Measurements from ENCODE around the gene CCL13. TPM values are rescaled to one million over a fixed set of nuclear protein-coding genes. Genes with fewer than 3 reads are reported as not detected.

Gene CCL13
- polyA plus RNA-seq, 1 of the 3 experiments (the other 2 are of a cell fraction): not detected

DNA sequence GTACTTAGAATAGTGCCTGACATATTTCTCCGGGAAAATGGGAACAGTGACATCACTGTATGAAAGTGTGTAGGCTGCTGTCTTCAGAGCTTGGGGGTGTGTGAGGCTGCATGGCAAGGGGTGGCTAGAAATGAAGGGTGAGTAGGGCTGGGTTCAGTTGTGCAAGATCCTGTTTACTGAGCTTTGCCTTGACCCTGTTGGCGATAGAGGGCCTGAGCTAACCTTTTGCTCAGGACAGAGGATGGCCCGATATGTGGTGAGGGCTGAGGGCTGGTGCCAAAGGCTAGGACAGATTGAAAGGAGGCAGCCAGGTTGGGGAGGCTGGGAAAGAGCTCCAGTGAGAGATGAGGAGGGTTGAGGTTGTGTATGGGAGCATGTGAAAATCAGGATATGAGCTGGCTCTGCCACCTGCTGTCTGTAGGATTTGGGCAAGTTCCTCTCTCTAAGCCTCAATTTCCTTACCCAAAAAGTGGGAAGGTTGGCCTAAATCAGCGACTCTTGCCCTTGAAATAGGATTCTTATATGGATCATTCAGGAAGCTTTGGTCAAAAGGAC lies 12.7 kb downstream of the CCL13 start:
- H3K36me3 ChIP-seq (replicated peaks in 1 of 2; ENCODE audit: control insufficient read depth in 1 of 2, insufficient read depth in 2 of 2, low read length in 1 of 2): no peaks in the 10 kb centered on the region
- no peak overlapping the region for H3K4me2 ChIP-seq
- POLR2A ChIA-PET: no interaction called here
- H3K79me2 ChIP-seq (ENCODE audit: insufficient read depth): no peaks in the 10 kb centered on the region
- no peak overlapping the region for H3K4me3 ChIP-seq (ENCODE audit: low read depth in 2 of 2, low read length in 1 of 2)
- whole genome bisulfite sequencing (ENCODE audit: low lambda C conversion rate): 21% methylated on average over 4 of the region's 4 CpGs
- H2AFZ ChIP-seq (ENCODE audit: low read depth): no peak overlapping the region
- H3K27ac ChIP-seq (ENCODE audit: low read depth in 2 of 2, low read length in 1 of 2): no peak overlapping the region
- H3K9me3 ChIP-seq: no peaks in the 10 kb centered on the region
- H3K9ac ChIP-seq: no peak overlapping the region
- no peaks in the 10 kb centered on the region; the same call in 1 of the 2 replicates for H3K27me3 ChIP-seq (ENCODE audit: insufficient read depth)
- no peaks in the 10 kb centered on the region for H3F3A ChIP-seq (replicated peaks; ENCODE audit: insufficient read depth)
- TF ChIP-seq YY1 (IDR thresholded peaks at IDR 0.05; ENCODE audit: low read depth): no peak
- TF ChIP-seq EP300 (IDR thresholded peaks at IDR 0.05; ENCODE audit: borderline replicate concordance in 1 of 2, low read depth in 1 of 2, low read length in 1 of 2): no peak
- TF ChIP-seq TEAD4 (IDR thresholded peaks at IDR 0.05; ENCODE audit: borderline replicate concordance, insufficient read depth): no peak
- TF ChIP-seq RCOR1 (IDR thresholded peaks at IDR 0.05; ENCODE audit: low read length): no peak
- TF ChIP-seq, protein P1, sequence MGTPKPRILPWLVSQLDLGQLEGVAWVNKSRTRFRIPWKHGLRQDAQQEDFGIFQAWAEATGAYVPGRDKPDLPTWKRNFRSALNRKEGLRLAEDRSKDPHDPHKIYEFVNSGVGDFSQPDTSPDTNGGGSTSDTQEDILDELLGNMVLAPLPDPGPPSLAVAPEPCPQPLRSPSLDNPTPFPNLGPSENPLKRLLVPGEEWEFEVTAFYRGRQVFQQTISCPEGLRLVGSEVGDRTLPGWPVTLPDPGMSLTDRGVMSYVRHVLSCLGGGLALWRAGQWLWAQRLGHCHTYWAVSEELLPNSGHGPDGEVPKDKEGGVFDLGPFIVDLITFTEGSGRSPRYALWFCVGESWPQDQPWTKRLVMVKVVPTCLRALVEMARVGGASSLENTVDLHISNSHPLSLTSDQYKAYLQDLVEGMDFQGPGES (IDR thresholded peaks at IDR 0.05; ENCODE audit: low read depth, low read length): no peak
- TF ChIP-seq REST (IDR thresholded peaks at IDR 0.05; ENCODE audit: low read depth, low read length): no peak
- TF ChIP-seq MXI1 (IDR thresholded peaks at IDR 0.05; ENCODE audit: low read depth, low read length): no peak
- TF ChIP-seq RAD21 (IDR thresholded peaks at IDR 0.05; ENCODE audit: low read length): no peak
- no peak for TF ChIP-seq FOXJ3 (CRISPR knock-in tag; IDR thresholded peaks at IDR 0.05)
- TF ChIP-seq, protein P2, sequence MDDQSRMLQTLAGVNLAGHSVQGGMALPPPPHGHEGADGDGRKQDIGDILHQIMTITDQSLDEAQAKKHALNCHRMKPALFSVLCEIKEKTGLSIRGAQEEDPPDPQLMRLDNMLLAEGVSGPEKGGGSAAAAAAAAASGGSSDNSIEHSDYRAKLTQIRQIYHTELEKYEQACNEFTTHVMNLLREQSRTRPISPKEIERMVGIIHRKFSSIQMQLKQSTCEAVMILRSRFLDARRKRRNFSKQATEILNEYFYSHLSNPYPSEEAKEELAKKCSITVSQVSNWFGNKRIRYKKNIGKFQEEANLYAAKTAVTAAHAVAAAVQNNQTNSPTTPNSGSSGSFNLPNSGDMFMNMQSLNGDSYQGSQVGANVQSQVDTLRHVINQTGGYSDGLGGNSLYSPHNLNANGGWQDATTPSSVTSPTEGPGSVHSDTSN (IDR thresholded peaks at IDR 0.05): no peak
- no peaks in the 10 kb centered on the region for H4K20me1 ChIP-seq (ENCODE audit: insufficient read depth)
- no peaks in the 10 kb centered on the region for H3K9me2 ChIP-seq
- CTCF ChIA-PET: interaction anchor here (1.6 to 4.6 kb wide), 4 partner anchors 8 to 198 kb away, joined by 3 to 53 read pairs (median 9); no protein-coding TSS in a partner anchor
- DNase-seq: no peak
- H3K4me1 ChIP-seq (ENCODE audit: control insufficient read depth in 1 of 2, insufficient read depth in 2 of 2, low read depth in 1 of 2, low read length in 1 of 2): no peaks in the 10 kb centered on the region

- Histone ChIP-seq H3K27me3 (ENCODE audit: insufficient read depth) (no peaks in the 10 kb centered on the region; the same call in 1 of the 2 replicates), H3K4me3 (ENCODE audit: low read depth in 2 of 2, low read length in 1 of 2) (no peak overlapping the region), H4K20me1 (ENCODE audit: insufficient read depth) (no peaks in the 10 kb centered on the region), H3K9me3 (no peaks in the 10 kb centered on the region), H3K4me2 (no peak overlapping the region), H3F3A (replicated peaks; ENCODE audit: insufficient read depth) (no peaks in the 10 kb centered on the region), H3K27ac (ENCODE audit: low read depth in 2 of 2, low read length in 1 of 2) (no peak overlapping the region), H3K79me2 (ENCODE audit: insufficient read depth) (no peaks in the 10 kb centered on the region), H3K9ac (no peak overlapping the region), H3K9me2 (no peaks in the 10 kb centered on the region), H3K36me3 (replicated peaks in 1 of 2; ENCODE audit: control insufficient read depth in 1 of 2, insufficient read depth in 2 of 2, low read length in 1 of 2) (no peaks in the 10 kb centered on the region), H3K4me1 (ENCODE audit: control insufficient read depth in 1 of 2, insufficient read depth in 2 of 2, low read depth in 1 of 2, low read length in 1 of 2) (no peaks in the 10 kb centered on the region), H2AFZ (ENCODE audit: low read depth) (no peak overlapping the region)
- 90% methylated on average over 2 of the region's 3 CpGs for WGBS (ENCODE audit: low lambda C conversion rate)
- ChIA-PET POLR2A (no interaction called here), CTCF (interaction anchor here (1.8 to 4.6 kb wide), 3 partner anchors 8 to 199 kb away, joined by 7 to 53 read pairs (median 11); no protein-coding TSS in a partner anchor)
- DNase-seq: no peak
- TF ChIP-seq ZBTB33 (IDR thresholded peaks at IDR 0.05; ENCODE audit: borderline replicate concordance, low read depth) (no peak), RXRA (IDR thresholded peaks at IDR 0.05; ENCODE audit: borderline replicate concordance, low read depth) (no peak), RFX5 (IDR thresholded peaks at IDR 0.05; ENCODE audit: low read length) (no peak), GATA2 (CRISPR knock-in tag; IDR thresholded peaks at IDR 0.05) (no peak), SMC3 (IDR thresholded peaks at IDR 0.05; ENCODE audit: low read depth, low read length) (no peak), POLR2AphosphoS5 (IDR thresholded peaks at IDR 0.05; ENCODE audit: low read depth, low read length) (no peak), TAF1 (IDR thresholded peaks at IDR 0.05; ENCODE audit: borderline replicate concordance, low read depth, low read length) (no peak), GABPA (IDR thresholded peaks at IDR 0.05; ENCODE audit: low read depth) (no peak), NRF1 (IDR thresholded peaks at IDR 0.05; ENCODE audit: low read depth, low read length) (no peak)
- TF ChIP-seq, protein P2 (IDR thresholded peaks at IDR 0.05): no peak
Measured at GRCh38 chr17:34369571-34369970, 13.3 kb downstream of the CCL13 start.
